Measurements from ENCODE around the gene CHST4.
A peak's percentile ranks its signal among the peaks of the same experiment; 100 is the strongest.
"Not testable (repeated sequence)": the region's sequence is repeated elsewhere in the genome, so short reads cannot be mapped to it uniquely, and the experiment has no call there.

CHST4 gene

DNA sequence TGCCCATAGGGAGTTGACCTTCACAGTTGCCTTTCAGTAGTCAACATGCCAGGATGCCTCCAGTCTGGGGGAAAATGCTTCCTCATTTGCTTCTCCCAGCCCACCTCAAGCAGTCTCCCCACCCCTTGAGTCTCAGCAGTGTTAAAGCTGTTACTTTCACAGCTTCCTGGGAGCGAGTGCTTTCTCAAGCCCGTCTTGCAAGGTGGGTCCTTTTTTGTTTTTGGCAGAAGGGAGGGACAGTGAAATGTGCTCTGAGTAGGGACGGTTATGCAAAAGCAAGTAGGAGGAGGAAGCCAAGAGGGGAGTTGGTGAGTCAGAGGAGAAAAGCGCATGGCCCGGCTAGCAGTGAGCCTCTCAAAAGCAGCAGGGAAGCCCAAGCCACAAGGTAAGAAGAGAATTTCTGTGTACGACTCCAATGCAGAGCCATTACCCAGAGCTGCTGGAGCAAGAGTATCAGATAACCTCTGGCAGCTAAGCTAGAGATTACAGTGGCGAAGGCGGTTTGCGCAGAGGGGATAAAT is at the start of gene CHST4:
Gene CHST4, plus strand, starts transcription at position 316 of the 521 bp plus-strand sequence. CDS start 10,252 bp downstream, outside the sequence.
- no peak for DNase-seq

DNA sequence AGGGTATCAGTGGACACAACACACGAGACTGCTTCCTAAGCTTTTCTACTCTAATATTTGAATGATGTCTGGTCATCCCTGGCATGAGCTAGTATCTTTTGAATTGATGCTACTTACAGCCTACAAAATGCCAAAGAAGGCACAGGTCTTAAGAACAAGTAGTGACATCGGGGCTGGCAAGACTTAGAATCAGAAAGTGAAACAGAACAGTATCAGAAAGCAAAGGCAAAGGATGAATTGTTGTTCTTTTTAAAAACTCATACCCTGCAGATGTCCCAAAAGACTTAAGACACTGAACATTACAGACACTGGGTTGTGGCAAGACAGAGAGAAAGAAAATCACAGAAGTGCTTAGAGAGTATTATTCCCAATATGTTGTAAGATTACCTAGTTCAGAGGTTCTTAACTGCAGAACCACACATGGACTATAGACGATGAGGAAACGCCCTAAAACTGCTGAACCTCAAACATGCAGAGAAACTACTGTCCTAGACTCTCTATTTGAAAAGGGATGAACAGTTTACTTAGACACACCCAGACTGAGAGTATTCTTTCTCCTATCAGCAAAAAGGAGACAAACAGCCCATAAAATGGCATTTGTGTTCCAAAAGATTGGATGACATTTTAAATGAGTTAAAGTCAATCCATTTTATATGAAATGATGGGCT is 49.6 kb upstream of the CHST4 start:
- no peak for DNase-seq

DNA sequence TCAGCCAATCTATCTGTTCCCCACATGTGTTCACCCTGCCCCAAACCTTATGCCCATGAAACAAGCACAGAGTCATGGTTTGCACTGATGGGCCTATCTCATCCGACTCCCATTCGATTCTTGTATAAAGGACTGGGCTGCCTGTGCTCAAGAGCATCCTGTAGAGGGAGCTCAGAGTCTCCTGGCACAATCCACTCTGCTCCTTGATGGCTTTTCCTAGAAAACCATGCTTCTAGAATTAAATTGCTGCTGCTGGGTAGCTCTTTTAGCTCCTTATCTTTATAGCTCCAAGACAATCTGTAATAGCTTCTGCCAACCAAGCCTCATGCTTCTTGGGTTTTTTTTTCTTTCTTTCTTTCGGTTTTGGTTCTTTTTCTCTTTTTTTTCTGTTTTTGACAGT is 46.8 kb upstream of the CHST4 start:
- DNase-seq, result no peak

DNA sequence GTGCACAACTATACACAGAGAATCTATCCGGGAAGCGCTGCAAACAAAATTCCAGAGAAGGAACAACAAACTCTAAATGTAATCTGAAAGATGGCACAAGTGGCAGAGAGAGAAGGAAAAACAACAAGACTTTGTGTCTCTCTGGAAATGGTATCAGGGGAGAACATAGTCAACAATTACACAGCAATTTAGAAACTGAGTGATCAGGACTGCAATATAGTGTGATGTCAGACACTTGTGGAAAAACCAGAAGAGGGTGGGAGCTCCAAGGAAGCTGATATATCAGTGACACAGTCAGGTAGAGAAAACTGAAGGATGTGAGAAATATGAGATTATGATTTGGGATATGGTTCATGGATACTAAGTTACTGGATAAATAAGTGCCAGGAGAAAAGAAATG is 45.3 kb upstream of the CHST4 start:
- DNase-seq, result no peak

DNA sequence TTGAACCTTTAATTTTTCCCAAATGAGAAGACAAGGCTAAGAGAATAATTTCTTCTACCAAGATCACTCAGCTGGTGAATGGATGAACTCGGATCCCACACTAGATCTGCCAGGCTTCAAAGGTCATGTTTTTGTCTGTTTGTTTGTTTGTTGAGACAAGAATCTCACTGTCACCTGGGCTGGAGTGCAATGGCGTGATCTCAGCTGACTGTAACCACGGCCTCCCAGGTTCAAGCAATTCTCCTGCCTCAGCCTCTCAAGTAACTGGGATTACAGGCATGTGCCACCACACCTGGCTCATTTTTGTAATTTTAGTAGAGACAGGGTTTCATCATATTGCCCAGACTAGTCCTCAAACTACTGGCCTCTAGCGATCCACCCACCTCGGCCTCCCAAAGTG is 43.7 kb upstream of the CHST4 start:
- DNase-seq, result no peak

DNA sequence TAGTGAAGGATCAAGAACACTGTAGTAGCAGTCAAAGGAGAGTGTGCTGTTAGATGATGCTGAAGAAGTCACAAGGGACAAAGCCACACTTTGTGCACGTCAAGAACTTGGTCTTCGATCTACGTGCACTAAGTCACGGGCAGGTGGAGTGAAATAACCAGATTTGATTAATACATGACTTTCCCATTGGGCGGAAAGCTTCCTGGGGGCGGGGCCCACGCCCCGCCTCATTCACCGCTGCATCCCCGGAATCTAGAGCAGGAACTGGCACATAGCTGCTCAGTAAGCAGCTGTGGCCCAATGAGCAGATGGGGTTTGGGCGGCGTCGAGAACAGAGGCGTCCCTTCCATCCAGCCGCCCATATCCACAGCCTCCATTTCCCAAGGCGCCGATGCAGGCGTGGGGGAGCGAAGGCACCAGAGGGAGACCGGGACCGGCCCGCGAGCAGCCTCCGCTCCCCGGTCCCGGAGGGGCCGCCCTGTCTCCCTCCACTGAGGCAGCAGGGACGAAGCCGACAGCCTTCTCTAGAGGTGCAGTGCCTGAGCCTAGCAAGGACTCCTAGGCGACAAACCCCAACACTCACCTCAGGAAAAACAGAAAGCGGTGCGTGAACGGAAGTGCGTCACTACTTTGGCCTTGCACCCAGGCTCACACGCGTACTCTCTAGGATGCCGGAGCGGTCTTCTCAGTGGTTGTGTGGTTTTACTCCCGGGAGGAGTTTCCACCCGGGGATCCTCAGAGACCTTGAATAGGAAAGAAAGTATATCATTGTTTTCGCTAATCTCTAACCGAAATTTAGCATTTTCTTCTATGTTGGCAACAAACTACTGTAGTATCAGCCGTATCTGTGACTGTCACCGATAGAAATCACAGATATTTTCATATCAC is 42.0 kb upstream of the CHST4 start:
- DNase-seq, result peak; percentile 69

DNA sequence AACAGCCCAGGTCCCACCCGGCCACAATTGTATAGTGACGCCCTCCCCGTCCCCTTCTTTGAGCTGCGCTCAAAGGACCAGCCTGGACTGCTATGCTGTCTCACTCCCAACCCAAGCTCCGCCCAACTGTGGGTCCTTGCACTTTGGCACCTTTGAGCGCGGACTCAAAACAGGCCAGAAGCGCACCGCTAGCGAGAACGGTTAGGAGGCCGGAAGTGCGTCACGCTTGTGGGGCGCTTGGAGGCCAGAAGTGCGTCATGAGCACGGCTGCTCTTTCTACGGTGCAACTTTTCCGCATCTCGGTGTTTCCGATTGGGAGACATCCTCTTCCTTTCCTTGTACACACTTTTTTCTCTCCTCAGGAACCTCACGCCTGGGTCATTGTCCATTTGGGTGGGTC is 37.1 kb upstream of the CHST4 start, which contains the start of gene ZNF19:
Gene ZNF19, minus strand, starts transcription at position 203 of the 400 bp plus-strand sequence. CDS start 7,210 bp downstream, outside the sequence.
- no peak for DNase-seq

DNA sequence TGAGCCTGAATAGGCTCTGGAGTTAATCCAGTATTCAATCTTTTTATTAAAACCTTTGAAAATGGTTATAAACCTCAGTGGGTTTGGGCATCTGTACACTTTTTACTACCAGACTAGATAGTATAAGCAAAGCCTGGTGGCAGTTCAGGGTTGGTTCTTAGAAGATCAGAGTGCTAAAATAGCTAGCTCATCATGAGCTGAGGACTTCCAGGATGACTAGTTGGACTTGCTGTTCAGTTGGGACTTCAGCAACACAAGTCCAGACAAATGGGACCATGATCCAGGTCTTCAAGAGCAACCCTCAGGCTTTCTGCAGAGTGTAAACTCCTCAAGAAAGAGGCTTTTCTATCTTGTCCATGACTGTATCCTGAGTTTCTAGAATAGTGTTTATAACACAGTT is 35.9 kb upstream of the CHST4 start:
- no peak for DNase-seq

DNA sequence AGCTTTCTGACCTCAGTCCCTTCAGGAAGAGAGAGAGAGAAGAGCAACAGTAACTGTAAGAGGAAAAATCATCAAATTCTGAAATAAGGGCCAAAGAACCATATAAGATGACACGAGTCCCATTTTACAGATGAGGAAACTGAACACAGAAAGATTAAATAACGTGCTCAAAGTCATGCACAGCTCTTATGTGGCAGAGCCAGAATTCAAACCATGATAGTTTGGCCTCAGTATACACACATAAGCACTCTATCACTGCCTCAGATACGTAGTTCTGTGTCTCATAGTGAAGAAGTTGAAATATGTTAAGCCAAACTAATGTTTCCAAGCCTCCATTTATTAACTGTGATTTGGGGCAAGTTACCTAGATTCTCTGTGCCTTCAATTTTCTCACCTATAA is 35.2 kb upstream of the CHST4 start:
- no peak for DNase-seq

DNA sequence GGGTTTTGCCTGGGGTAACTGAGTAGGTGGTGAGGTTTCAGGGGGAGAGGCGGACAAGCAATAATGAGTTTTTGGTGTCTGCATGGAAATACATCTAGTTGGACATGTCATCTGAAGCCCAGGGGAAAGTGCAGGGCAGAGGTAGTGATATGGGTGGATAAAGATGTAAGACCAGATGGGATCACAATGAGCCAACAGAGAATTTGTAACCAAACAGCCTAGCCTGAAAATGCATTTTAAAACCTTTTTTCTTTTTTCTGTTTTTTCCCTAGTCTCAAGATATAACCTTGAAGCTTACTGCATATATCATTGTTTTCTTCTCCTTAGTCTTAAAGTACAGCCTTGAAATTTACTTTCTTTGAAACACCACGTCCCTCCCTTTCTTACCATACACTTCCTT is 33.4 kb upstream of the CHST4 start:
- no peak for DNase-seq

DNA sequence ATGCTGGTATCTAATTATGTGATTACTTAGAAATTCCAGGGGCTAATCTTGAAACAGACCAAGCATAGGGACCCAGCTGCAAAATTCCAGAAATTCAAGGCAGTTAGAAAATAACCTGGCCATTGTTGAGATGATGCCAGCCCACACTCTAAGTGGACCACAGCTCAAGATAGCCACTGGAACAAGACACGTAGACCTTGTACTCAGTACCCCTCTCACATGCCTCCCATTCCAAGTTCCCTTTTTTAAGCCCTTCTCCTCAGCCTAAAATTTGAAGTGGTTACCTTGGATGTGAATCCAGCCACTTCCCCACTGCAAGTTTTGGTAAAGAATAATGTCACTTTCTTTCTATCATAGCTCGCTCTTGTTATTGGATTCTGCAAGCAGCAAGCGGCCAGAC is 33.0 kb upstream of the CHST4 start:
- no peak for DNase-seq

DNA sequence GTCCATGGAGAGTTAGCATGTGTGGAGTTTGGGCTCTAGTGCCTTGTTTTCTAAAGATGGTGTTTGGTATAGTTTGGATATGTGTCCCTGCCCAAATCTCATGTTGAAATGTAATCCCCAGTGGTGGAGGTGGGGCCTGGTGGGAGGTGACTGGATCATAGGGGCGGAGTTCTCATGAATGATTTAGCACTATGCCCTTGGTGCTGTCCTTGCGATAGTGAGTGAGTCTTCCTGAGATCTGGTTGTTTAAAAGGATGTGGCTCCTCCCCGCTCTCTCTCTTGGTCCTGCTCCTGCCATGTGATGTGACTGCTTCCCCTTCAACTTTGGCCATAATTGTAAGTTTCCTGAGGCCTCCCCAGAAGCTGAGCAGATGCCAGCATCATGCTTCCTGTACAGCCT is 28.2 kb upstream of the CHST4 start:
- no peak for DNase-seq

DNA sequence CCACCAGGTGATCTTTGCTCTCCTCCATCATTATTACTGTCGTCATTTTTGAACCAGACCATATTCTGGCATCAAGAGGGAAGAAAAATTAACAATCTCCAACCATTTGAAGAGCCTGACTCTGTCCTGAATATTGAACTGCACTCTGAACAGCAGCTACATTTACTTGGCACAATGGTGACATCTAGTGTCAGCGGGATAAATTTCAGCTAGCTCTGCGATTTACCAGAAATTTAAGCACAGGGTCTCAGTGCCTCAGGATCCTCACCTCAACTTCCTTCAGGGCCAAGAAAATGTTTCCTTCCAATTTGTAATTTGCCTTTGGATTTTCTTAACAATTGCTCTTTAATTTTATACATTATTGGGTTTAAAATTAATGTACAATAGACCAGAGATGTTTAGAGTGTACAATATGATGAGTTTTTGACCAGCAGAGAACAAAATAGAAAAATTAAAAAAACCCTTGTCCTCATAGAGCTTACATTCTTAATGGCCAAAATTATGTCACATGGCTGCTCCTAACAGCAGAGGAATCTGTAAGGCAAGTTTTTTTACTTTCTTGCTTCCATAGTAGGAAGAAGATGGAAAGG is 26.4 kb upstream of the CHST4 start:
- DNase-seq, result peak; percentile 3

DNA sequence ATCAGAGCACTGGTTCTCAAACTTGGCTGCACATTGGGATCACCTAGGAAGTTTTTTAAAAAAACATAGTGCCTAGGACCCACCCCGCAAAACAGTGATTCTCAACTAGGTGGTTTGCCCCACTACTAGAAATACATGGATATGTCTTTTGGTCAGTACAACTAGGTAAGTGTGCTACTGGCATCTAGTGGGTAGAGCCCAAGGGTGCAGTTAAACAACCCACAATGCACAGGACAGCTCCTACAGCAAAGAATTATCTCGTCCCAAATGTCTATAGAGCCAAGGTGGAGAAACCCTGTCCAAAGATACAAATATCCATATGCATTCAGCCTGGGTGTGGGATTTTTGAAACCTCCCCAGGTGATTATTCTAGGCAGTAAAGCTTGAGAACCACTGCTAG is 25.3 kb upstream of the CHST4 start:
- no peak for DNase-seq

DNA sequence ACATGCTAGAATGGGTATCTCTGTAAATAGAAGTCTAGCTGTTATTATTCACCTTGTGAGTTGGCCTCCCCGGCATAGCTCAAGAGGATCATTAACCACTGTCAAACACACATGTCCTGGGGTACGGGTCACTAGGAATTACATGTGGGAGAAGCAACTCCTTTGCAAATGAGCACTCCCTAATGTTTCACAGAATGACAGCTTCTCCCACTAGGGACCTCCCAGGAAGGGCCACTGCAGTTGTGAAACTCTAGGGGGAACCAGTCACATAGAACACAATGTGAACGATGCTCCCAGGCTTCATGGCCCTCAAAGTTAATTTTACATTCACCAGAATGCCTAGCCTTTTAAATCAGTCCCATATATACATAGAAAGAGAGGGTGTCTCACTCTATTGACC is 24.7 kb upstream of the CHST4 start:
- no peak for DNase-seq

DNA sequence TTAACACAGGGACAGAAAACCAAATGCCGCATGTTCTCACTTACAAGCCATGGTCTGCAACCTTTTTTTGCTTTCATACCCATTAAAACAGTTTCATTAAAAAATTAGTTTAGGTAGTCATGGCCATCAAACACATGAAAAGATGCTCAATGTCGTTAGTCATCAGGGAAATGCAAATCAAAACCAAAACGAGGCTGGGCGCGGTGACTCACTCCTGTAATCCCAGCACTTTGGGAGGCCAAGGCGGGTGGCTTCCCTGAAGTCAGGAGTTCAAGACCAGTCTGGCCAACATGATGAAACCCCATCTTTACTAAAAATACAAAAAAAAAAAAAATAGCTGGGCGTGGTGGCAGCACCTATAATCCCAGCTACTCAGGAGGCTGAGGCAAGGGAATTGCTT is 22.2 kb upstream of the CHST4 start:
- DNase-seq, result not testable (repeated sequence)

DNA sequence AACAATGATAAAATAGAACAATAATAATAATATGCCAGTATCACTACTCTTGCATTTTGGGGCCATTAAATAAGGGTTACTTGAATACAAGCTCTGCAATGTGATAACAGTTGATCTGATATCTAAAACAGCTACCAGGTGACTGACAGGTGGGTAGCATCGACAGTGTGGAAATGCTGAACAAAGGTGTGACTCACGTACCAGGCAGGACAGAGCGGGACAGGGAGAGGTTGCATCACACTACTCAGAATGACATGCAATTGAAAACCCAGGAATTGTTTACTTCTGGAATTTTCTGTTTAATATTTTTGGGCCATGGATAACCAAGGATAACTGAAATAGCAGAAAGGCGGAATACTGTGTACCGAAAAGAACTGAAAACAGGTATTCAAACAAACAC is 21.3 kb upstream of the CHST4 start:
- no peak for DNase-seq

DNA sequence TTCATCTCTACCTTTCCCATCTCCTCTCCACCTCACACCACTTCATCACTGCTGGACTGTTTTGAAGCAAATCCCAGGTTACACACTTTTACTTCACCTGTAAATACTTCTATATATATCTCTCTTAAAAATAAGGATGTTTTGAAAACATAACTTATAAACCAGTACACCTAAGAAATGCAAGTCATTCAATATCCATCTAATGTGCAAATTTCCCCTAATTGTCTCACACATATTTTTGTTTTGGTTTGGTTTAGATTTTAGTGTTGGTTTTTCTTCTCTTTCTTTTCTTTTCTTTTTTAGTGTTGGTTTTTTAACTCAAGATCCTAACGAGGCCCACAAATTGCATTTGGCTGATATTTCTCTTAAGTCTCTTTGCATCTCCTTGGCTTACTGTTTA is 19.2 kb upstream of the CHST4 start:
- no peak for DNase-seq

DNA sequence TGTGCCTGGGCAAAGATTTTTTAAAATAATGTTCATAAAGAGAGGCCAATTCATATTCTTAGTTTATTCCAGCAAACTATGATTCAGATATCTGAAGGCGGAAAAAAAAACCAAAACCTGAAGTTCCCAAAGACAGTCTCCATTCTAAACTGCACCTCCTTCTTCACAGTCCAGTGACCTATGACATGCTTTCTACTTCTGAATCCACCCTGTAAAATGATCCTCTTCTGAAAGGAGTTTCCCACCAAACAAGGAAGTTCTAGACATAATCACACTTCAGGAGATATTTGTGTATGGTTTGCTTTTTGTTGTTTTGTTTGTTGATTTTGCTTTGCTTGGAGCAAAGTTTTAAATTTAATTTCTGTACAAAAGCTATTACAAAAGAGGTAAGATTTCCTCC is 12.9 kb upstream of the CHST4 start:
- DNase-seq, result no peak

DNA sequence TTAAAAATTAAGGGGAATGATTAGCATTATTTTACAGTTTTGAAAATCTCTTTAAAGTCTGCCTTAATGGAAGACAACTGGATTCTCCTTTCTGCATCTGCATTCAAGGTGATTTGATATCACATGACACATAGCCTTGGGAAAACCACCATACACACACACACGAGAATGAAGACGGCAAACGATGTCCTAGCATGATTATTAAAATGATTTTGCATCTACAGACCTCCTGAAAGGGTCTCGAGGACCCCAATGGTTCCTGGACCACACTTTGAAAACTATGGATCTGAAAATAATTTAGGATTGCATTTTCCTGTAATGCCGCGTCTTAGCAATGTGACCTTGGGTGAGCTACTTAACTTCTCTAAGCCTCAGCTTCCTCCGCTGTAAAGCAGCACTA is 11.8 kb upstream of the CHST4 start:
- DNase-seq, result no peak

DNA sequence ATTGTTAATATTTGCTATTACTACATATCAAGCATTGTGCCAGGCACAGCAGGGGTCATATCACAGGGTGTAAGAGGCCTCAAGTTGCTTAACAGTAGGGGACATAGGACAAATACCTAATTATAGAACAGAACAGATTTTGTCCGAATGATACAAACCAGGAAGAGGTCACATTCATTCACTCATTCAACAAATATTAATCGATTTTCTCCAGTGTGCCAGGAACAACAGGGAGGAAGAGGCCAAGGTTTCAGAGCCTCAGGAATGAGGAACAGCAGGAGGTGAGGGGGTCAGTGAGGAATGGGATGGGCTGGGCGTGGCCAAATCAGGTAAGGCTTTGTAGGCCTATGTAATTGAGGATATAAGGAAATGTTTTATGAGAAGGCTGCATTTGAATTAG is 11.2 kb upstream of the CHST4 start:
- no peak for DNase-seq

DNA sequence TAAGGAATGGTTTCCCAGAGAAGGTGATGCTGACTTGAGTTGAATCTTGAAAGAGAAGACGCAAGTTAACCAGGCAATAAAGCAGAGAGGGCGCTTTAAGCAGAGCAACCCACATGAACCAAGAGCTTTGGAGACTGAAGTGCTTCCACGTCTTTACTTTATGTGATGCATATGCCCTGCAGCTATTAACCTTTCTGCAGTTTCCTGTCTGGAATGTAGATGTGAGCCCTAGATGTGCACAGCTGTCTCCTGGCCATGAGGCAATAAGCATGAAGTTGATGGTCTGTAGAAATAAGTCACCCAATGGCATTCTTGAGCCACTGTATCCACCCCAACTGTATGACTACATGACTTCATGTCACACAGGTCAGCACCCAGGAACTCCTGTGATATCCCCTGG is 5.7 kb upstream of the CHST4 start:
- DNase-seq, result no peak

All from NCI-H1105 (cell line).